Lower leg skin (tissue), 3 donors: Measurements from ENCODE around the gene FOXD2.

Experiments used
- POLR2A ChIP-seq, 2 donors: fragments of 450-650 bp; IDR thresholded peaks; one replicate each; pipeline ENCODE4 v1.6.1; 2016 to 2017; ENCODE audit warnings: antibody characterized with exemption in 2 of 2, mild to moderate bottlenecking in 1 of 2, moderate library complexity in 1 of 2
- TF ChIP-seq, protein P1 (sequence below), 3 donors: fragments of 450-650 bp; IDR thresholded peaks; one replicate each; pipeline ENCODE4 v1.5.1; 2016; ENCODE audit warnings: antibody characterized with exemption in 3 of 3, mild to moderate bottlenecking in 3 of 3, moderate library complexity in 2 of 3

GRCh38 chr1:47434051-47434842 lies 3.6 kb upstream of the FOXD2 start:
- TF ChIP-seq, protein P1, sequence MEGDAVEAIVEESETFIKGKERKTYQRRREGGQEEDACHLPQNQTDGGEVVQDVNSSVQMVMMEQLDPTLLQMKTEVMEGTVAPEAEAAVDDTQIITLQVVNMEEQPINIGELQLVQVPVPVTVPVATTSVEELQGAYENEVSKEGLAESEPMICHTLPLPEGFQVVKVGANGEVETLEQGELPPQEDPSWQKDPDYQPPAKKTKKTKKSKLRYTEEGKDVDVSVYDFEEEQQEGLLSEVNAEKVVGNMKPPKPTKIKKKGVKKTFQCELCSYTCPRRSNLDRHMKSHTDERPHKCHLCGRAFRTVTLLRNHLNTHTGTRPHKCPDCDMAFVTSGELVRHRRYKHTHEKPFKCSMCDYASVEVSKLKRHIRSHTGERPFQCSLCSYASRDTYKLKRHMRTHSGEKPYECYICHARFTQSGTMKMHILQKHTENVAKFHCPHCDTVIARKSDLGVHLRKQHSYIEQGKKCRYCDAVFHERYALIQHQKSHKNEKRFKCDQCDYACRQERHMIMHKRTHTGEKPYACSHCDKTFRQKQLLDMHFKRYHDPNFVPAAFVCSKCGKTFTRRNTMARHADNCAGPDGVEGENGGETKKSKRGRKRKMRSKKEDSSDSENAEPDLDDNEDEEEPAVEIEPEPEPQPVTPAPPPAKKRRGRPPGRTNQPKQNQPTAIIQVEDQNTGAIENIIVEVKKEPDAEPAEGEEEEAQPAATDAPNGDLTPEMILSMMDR (IDR thresholded peaks at IDR 0.05) = no peak
- no peak for TF ChIP-seq POLR2A (IDR thresholded peaks at IDR 0.05)
